ENCODE measurements around the gene AIP.
"Not testable (repeated sequence)": the region's sequence is repeated elsewhere in the genome, so short reads cannot be mapped to it uniquely, and the experiment has no call there.

Gene AIP

DNA sequence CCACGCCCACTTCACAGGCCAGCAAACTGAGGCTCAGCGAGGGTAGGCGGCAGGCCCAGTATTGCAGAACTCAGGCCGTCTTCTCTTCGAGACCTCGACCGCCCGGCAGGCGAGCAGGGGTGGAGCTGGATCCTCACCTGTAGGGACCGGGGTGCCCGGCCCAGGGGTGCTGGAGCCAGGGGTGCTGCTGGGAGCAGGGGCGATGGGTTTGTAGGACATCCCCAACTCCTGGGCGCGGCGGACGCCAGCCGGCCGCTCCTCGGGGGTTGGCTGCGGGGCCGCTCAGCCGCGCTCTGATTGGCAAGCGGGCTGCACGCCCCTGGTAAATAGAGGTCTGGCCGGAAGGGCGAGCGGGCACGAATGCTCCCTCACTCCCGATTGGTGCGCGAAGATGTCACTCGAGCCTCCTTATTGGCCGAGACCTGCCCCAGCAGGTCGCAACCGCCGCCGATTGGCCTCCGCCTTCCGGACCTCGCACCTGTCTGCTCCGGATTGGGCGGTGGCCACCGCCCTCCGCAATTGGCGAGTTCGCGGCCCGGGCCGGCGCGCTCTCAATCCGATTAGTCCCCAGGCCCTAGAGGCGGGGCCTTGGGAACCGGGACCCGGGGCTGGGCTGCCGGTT lies 25.1 kb downstream of the AIP start, which contains the start of gene CDK2AP2:
Gene CDK2AP2, minus strand, starts transcription at position 299 of the 622 bp plus-strand sequence. Its CDS starts 80 bp downstream, at position 219.
- peak; percentile 100 for DNase-seq

DNA sequence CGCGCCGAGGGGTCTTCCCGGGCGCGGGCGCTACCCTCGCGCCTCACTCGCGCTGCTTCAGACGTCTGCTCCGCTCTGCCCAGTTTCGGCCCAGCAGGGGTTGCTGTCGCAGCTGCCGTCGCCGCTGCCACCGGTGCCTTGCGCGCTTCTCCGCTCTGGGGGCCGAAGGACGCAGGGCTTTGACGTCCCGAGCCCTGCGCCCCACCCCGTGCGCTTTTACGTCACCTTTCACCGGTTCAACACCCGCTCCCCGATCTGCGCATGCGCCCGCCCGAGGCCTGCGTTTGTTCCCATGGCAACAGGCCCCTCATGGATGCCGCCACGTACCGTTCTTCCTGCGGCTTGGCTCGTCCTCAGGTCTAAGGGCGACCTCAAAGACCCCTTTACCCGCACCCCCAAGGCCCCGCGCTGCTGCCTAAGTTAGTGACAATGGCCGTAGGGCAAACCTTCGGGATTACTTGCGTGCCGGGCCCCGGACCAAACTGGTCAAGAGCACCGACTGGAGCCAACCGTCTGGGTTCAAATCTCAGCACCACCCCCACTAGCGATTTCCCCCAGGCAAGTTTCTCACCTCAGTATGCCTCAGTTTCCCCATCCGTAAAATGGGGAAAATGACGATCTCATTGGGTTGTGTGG lies 25.8 kb downstream of the AIP start:
- peak; percentile 99 for DNase-seq

DNA sequence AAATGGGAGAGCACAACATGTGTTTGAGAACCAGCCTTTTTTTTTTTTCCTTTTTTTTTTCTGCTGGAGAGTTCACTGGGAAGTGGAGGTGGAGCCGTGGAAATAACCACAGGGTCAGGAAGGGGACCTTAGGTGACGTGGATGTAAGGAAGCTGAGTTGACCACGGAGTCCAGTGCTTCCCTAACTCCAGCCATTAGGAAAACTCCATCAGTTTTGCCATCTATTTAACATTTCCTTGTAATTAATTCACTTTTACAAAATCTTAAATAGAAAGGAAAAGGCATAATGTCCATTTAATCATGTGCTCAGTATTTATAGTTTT lies 27.2 kb downstream of the AIP start:
- DNase-seq: no peak

DNA sequence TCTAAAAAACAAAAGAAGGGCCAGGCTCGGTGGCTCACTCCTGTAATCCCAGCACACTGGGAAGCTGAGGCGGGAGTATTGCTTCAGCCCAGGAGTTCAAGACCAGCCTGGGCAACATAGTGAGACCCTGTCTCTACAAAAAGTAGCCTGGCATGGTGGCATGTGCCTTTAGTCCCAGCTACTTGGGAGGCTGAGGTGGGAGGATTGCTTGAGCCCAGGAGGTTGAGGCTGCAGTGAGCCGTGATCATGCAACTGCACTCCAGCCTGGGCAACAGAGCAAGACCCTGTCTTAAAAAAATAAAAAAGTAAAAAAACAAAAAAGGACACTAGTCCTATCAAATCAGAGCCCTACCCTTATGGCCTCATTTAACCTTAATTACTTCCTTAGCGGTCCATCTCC lies 28.7 kb downstream of the AIP start:
- not testable (repeated sequence) for DNase-seq

DNA sequence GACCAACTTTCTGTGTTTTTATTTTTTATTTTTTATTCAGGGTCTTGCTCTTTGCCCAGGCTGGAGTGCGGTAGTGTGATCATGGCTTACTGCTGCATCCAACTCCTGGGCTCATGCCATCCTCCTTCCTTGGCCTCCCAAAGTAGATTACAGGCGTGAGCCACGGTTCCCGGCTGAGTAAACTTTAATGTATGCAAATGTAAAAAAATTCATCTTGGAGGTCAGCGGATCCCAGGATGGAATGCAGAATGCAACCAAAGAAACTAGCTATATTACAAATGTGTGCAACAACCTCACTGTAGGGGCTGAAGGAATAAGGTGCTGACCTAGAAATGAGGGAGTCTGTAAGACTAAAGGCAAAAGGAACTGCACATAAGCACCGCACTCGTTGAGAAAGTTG lies 31.3 kb downstream of the AIP start:
- DNase-seq: no peak

DNA sequence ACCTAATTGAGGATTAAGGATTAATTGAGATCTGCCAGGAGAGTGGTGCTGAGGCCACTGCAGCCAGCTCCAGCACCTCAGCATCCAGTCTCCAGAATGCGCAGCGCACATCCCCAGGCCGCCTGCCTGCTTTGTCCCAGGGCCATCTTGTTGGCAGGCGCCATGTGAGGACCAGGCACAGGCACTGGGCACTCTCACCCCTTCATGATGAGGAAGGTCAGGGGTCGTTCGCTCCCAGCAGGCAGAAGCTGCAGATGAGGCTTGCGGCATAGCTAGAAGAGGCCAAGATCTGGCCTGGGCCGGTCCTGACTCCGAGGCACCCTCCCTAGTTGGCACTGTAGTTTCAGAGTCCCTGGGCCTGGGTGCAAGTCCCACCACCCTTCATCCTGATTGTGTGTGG lies 34.0 kb downstream of the AIP start:
- no peak for DNase-seq

DNA sequence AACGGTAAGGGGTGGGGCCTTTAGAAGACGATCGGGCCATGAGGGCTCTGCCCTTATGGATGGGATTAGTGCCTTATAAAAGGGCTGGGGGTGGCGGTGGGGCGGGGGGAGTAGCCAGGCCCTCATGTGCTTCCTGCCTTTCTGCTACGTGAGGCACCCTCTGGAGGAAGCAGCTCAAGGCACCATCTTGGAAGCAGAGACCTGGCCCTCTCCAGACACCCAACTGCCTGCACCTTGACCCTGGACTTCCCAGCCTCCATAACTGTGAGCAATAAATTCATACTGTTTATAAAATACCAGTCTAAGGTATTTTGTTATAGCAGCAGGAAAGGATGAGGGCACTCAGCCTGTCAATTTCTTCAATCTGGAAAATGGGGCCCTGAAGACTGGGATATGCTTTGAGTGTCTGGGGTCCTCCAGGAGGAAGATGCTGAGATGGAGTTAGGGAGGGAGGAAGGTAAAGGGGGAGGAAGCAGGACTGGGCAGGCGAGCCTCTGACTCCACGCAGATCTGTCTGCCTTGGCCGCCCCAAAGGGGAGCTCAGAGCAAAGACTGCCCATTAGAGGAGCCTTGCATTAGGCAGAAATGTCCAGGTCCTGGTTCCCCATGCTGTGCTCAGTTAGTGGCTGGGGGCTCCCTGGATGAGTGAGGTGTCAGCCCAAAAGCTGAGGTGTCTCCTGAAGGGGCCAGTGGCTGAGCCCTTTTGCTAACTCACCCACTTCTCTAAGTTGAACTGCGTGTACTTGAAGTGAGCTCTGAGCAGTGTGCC lies 35.1 kb downstream of the AIP start:
- DNase-seq: no peak

DNA sequence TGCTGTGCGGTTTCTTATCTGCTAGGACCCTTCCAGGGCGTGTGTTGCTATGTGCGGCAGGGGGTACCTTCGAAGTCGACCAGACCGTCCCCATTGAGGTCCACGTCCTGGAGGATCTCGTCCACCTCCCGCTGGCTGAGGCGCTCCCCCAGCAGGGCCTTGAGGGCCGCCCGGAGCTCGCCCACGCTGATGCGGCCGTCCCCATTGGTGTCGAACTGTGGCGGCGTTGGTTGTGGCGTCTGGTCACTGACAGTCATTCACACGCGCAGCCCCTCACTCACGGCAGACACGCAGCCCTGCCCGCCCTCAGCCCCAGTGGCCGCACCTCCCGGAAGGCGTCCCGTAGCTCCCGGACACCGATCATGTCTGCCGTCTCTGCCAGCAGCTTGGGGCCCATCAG lies 36.9 kb downstream of the AIP start:
- no peak for DNase-seq

DNA sequence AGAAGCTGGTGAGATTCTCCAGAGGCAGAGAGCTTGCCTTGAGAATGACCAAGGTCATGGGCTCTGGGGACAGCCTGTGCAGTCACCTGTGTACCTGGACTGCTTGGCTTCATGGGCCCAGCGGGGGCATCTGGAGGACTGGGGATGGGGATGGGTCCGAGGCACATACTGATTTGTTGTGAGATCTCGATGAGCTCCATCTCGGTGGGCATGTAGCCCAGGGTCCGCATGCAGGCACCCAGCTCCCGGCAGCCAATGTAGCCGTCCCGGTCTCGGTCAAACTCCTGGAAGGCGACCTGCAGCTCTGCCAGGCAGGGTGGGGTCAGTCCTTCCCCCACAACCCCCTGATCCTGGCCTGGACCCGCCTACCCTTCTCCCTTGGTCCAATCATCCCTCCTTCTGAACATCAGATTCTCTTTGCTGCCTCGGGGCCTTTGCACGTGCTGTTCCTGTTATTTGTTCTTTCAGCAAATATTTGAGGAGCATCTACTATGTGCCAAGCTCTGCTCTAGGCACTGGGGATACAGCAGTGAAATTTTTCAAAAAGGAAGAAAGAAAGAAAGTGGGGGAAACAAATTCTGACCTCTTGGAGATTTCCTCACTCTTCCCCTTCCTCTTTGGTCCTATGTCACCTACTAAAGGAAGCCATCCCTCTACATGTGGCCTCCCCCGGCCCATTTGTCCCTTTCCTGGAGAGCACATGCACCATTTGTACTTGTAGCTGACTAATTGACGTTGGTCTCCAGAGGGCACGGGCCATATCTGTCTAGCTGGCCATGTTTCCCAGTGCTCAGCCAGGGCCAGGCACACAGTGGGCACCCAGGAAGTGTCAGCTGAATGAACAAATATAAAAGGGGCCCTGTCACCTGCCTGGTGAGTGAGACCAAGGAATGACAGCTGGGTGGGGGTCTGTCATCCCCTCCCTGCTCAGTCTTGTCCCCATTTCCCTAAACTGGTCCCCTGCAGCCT lies 38.3 kb downstream of the AIP start:
- DNase-seq: no peak

DNA sequence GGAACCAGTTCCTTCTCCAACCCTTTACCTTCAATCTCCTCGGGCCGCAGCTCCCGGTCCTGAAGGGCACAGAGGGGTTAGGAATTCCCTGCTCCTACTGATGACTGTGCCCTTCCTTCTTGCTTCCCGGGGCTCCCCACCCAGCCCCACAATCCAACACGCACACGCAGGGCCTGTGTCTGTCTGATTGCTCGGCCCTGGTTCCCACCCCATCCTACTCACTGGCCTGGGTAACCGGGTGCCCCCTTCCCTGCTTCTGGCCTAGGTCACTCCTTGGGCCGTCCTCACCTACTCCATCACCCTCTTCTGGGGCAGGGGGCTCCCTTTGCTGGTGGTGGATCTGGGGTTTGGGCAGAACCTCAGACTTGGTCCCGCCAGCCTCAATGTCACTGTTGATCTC lies 39.1 kb downstream of the AIP start:
- no peak for DNase-seq

DNA sequence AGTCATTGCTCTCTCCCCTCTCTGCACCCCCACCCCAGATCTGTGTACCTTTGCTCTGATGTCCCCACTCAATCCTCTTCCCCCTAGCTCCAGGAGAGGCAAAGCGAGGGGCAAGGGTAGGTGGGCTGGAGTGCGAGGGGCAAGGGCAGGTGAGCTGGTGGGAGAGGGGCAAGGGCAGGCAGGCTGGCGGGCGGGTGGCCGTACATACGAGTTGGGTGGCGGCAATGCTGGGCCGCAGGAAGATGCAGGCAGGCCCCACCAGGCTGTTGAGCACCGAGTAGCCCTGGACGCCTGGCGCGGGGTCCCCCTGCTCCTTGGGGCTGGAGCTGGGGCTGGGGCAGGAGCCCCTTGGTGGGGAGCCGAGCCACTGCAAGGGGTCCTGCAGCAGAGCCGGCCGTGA lies 39.5 kb downstream of the AIP start:
- DNase-seq: no peak

DNA sequence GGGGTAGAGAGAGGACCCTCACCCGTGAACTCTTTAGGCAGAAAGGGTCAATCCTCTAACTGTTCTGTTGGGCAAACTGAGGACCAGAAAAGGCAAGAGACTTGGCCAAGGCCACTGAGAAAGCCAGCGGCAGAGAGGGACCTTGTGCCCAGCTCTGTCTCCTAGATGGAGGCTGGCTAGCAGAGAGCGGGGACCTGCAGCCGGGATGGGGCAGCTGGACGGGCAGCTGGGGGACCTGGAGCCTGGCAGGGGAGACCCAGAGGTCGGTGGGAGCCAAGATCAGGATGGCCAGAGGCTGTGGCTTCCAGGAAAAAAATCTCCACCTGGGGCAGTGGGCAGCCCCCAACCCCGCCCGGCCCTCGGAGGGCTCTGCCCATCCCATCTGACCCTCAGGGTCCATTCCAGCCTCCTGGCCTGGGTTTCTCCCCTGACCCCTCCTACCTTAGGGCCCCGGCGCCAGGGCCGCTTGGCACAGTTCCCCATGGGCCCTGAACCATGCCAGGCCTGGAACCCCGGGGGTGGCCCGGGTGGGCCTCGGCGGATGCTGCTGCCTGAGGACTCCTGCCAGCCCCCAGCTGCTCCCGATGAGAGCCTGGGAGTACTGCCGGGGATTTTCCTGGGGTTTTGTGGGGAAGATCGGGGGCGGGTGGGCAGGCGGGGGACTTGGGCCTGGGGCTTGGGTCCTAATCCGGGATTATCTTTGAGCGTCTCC lies 40.2 kb downstream of the AIP start, which contains the start of gene CABP2:
Gene CABP2, minus strand, starts transcription at position 603 of the 712 bp plus-strand sequence. Its CDS starts 120 bp downstream, at position 483.
- no peak for DNase-seq

DNA sequence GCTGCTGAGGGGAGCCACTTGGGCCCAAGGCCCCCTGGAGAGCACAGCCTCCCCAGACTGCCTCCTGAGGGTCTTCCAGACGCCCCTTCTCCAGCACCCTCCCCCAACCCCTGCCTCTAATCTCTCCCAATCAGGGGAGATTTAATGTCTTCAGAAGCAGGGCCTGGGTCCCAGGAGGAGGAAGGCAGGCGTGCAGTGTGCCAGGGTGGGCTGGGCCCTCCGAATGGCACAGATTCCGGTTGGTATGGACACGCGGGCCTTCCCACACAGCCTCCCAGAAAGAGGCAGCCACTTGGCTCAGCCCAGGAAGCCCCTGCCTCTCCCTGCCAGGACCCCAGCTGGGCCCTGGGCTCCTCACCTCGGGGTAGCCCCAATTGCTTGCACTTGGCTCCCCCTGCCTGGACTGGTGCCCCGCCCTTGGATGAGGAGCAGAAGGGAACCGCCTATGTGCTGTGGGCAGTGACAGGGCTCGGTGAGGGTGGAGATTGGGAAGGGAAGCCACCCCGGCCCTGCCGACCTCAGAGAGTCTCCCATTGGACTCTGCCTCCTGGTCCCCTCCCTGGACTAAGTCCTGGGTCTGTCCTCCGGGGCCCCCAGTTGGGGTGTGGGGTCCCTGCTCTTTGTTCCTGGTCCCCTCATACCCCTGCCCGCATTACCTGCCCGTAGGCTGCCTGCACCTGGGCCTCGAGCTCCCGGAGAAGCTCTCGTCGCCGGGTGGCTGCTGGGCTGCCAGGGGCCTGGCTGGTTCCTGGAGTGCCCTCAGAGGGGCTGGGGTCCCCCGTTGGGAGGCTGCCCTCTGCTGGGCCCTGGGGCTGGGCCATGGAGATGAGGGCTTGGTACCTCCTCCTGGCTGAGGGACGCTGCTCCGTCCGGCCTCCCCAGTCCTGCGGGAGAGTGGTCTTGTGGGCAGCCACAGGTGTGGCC lies 41.0 kb downstream of the AIP start:
- DNase-seq: no peak

DNA sequence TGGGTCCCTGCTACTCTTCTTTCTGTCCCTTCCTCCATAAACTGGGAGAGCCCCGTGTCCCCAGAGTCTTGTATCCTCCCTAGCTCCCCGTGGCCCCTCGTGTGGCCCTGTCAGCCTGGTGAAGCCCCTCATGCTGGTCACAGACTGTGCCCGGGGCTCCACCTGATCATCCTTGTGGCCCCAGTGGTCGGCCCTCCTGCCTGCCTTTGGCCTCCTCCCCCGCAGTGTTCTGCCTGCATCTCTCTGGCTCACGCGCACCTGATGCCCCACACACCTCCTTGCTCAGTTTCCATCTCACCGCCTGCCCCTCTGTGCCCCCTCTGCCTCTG lies 41.6 kb downstream of the AIP start:
- no peak for DNase-seq

DNA sequence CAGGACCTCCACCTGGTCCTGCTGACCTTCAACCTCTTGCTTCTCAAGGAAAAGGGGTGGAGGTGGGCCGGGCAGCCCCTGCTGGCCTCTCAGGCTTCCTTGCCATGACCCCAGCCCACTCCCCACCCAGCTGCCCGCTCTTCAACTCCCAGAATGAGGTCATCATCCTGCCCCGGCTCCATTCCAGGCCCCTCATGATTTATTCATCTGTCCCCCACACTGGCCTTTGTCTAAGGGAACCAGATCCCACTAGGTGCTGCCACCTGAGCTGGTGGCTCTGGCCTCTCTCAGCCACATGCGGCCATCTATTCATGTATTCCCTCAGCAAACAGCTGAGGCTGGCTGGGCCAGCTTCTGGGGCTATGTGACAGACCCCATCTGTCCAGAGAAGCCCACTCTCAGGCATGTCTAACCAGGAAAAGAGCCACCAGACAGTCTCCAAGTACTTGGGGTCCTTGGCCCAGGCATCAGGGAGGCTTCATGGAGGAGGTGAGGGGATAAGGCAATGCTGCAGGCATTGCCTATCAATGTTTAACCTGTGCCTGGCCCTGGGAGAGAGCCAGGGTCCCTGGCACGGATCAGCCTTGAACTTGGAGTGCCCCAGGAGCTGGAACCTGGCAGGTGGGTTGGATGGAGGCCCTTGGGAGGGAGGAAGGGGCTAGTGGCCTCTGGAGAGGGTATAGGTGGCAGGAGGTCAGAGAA lies 42.6 kb downstream of the AIP start:
- DNase-seq: no peak

DNA sequence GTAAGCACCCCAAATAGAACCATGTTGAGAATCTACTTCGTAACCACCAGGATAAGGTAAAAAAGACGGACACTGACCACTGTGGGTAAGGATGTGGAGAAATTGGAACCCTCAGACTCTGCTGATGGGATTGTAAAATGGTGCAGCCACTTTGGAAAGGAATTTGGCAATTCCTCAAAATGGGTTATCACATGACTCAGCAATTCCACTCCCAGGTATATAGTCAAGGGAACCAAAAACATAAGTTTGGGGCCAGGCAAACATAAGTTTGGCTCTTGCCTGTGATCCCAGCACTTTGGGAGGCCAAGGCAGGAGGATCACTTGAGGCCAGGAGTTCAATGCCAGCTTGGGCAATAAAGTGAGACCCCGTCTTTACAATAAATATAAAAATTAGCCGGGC lies 45.5 kb downstream of the AIP start:
- DNase-seq: no peak

DNA sequence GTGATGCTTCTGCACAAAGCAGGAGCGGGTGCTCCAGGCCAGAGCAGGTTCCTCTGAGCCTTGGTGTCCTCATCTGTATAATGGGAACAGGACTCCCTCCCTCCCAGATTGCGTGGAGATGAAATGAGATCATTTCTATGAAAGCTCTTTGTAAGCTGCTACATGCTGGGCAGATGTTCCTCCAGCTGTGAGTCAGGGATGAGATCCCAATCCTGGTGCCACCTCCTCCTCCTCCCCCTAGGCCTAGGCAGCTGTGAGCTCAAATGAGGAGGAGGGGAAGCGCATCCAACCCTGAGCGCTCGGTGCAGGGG lies 47.4 kb downstream of the AIP start:
- no peak for DNase-seq

DNA sequence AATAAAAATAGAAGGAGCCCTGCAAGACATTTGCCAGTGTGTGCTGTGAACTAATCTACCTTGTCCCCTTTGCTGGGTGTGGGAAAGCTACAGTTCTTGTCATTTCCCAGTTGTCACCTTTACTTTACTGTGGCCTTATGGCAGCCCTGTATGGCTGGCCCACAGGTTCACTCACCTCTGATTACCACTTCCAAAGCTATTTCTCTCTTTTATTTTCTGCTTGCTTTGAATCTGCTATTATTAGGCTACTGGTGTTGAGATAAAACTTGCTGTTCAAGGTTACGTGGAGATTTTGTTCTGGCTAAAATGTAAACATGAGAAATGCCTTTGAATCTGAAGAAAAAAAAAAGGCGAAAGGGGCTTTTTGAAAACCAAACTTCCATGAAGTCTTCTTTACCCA lies 50.1 kb downstream of the AIP start:
- no peak for DNase-seq

DNA sequence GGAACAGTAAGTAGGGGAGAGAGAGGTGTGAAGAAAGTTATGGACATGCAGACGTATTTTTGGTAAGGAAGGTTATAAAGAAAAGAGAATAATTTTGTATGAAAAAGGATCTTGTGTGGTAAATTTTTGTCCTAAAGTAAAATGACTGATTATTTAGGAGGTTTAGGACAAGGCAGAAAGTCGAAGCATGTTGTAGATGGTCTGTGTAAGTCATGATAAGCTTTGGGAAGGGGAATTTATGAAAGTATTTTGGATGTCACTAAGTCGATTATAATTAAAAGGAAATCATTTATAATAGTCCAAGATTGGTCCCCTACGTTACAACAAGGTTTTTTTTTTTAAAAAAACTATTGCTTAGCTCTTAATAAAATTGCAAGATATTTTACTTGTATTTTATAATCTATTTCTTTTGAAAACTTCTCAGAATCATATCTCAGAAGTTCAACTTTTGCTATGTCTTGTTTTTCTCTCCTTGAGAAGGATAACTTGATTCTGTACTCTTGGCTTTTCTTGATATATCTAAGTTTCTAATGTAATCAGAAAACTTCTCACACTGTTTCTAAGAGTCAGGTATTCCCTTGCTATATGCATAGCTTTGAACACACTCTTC lies 51.3 kb downstream of the AIP start:
- peak; percentile 17 for DNase-seq

DNA sequence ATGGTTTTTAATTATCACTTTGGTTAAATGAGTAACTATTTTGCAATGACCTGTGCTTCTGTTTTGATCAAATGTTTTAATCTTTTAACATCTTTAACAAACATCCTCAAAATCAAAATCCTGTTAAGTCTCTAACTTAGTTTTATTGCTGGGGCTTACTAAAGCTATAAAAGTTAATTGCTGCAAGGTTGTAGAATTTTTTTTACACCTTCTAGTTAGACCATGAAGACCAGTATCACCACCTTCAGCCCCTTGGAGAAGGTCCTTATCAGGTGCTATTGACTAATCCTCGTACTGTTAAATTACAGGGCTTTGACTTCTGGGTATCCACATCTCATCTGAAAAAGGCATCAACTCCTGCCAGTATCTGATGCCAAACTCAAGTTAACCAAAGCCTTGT lies 52.7 kb downstream of the AIP start:
- DNase-seq: no peak
